DND-41 (cell line): ENCODE results near the gene UBL4B.

Experiments
- EZH2 ChIP-seq: IDR thresholded peaks from 3 replicates; pipeline ENCODE4 v1.6.1; 2012; ENCODE audit warnings: borderline replicate concordance, low read depth, mild to moderate bottlenecking, moderate library complexity, low read length, inconsistent platforms; ENCODE audit not compliant: severe bottlenecking
- TF ChIP-seq, protein P1 (sequence below): IDR thresholded peaks from 2 replicates; pipeline ENCODE4 v1.5.1; 2012; ENCODE audit warnings: borderline replicate concordance, low read length, moderate library complexity, mild to moderate bottlenecking; ENCODE audit not compliant: poor library complexity, severe bottlenecking; ENCODE audit errors: extremely low read depth

- TF ChIP-seq, protein P1, sequence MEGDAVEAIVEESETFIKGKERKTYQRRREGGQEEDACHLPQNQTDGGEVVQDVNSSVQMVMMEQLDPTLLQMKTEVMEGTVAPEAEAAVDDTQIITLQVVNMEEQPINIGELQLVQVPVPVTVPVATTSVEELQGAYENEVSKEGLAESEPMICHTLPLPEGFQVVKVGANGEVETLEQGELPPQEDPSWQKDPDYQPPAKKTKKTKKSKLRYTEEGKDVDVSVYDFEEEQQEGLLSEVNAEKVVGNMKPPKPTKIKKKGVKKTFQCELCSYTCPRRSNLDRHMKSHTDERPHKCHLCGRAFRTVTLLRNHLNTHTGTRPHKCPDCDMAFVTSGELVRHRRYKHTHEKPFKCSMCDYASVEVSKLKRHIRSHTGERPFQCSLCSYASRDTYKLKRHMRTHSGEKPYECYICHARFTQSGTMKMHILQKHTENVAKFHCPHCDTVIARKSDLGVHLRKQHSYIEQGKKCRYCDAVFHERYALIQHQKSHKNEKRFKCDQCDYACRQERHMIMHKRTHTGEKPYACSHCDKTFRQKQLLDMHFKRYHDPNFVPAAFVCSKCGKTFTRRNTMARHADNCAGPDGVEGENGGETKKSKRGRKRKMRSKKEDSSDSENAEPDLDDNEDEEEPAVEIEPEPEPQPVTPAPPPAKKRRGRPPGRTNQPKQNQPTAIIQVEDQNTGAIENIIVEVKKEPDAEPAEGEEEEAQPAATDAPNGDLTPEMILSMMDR = no peak
- no peak for TF ChIP-seq EZH2
Observed at GRCh38 chr1:110152133-110152785, 40.0 kb downstream of the UBL4B start.
